Activated CD8-positive, alpha-beta T cell treated with anti-CD3 and anti-CD28 coated beads for 36 hours (primary cell): ENCODE data around the gene PLA2G2D. TPM values are rescaled to one million over a fixed set of nuclear protein-coding genes. Genes with fewer than 3 reads are reported as not detected.

Source experiments
- ATAC-seq: fragments of 200-7000 bp; cut with Tn5 transposase; one replicate; pipeline ENCODE4 v1.10.0; 2021; ENCODE audit warnings: mild to moderate bottlenecking, moderate library complexity
- CTCF ChIA-PET: fragments of 350-600 bp; sonication (Branson Sonifier 250); formaldehyde crosslinking; loops from one replicate; lab custom pipeline; 2021; ENCODE audit warnings: antibody characterized with exemption; lab: Charles Lee
- POLR2A ChIA-PET: fragments of 350-600 bp; sonication (Branson Sonifier 250); formaldehyde crosslinking; loops from one replicate; lab custom pipeline; 2021; ENCODE audit warnings: antibody characterized with exemption; lab: Charles Lee
- DNase-seq: peaks from one replicate; pipeline ENCODE4 v3.0.0-alpha.2; 2020
- H3K27ac Mint-ChIP-seq: one replicate; pipeline ENCODE4 v1.8.0; 2021; ENCODE audit warnings: mild to moderate bottlenecking, mixed read lengths
- H3K27me3 Mint-ChIP-seq: one replicate; pipeline ENCODE4 v1.8.0; 2021; ENCODE audit warnings: mixed read lengths
- H3K36me3 Mint-ChIP-seq: one replicate; pipeline ENCODE4 v1.8.0; 2021; ENCODE audit warnings: low read depth, mixed read lengths
- H3K4me1 Mint-ChIP-seq: one replicate; pipeline ENCODE4 v1.8.0; 2021; ENCODE audit warnings: low read depth, mixed read lengths
- H3K4me3 Mint-ChIP-seq: one replicate; pipeline ENCODE4 v1.8.0; 2021; ENCODE audit warnings: mild to moderate bottlenecking, moderate library complexity, mixed read lengths
- H3K9me3 Mint-ChIP-seq: one replicate; pipeline ENCODE4 v1.8.0; 2021; ENCODE audit warnings: mixed read lengths
- CTCF ChIP-seq: fragments of 200-600 bp; IDR thresholded peaks from one replicate; pipeline ENCODE4 v1.8.0; 2022; ENCODE audit warnings: antibody characterized with exemption, mild to moderate bottlenecking
- intact Hi-C: fragments of 100-400 bp; cut with micrococcal nuclease; formaldehyde crosslinking; loops from one replicate; pipeline ENCODE4 v1.10.0; 2022
- total RNA-seq, 2 experiments: library from RNA; stranded (reverse); gene quantifications; one replicate each; pipeline ENCODE4 v1.2.3, GENCODE V29; 2021

The PLA2G2D gene
- total RNA-seq, 2 experiments from 2014 or later: not detected

GRCh38 chr1:20114021-20114648 lies 5.2 kb downstream of the PLA2G2D start:
- ATAC-seq: no peak
- peaks cover 25% of the 10 kb centered on the region for H3K27me3 Mint-ChIP-seq
- H3K27ac Mint-ChIP-seq: no peak overlapping the region
- intact Hi-C loops: no loop called here
- ChIA-PET CTCF (no interaction called here), POLR2A (interaction anchor here (1.1 kb wide), 1 partner anchor 12 kb away, joined by 4 read pairs; no protein-coding TSS in a partner anchor)
- no peak overlapping the region for H3K4me3 Mint-ChIP-seq
- no peak for TF ChIP-seq CTCF
- H3K36me3 Mint-ChIP-seq: no peaks in the 10 kb centered on the region
- no peaks in the 10 kb centered on the region for H3K9me3 Mint-ChIP-seq
- no peaks in the 10 kb centered on the region for H3K4me1 Mint-ChIP-seq
- DNase-seq: no peak

GRCh38 chr1:20112279-20113000 lies 6.9 kb downstream of the PLA2G2D start:
- ATAC-seq: no peak
- Mint-ChIP-seq H3K4me3 (no peak overlapping the region), H3K27me3 (peaks cover 24% of the 10 kb centered on the region), H3K27ac (no peak overlapping the region), H3K36me3 (no peaks in the 10 kb centered on the region), H3K9me3 (no peaks in the 10 kb centered on the region), H3K4me1 (no peaks in the 10 kb centered on the region)
- no peak for DNase-seq
- ChIA-PET CTCF (no interaction called here), POLR2A (no interaction called here)
- no peak for TF ChIP-seq CTCF
- intact Hi-C loops: no loop called here

- H3K27ac Mint-ChIP-seq: no peak overlapping the region
- intact Hi-C loops: no loop called here
- DNase-seq (no peak), ATAC-seq (no peak)
- TF ChIP-seq CTCF: no peak
- H3K4me3 Mint-ChIP-seq: no peak overlapping the region
- H3K36me3 Mint-ChIP-seq: no peaks in the 10 kb centered on the region
- no peaks in the 10 kb centered on the region for H3K9me3 Mint-ChIP-seq
- ChIA-PET CTCF (interaction anchor here (0.8 to 1.3 kb wide), 3 partner anchors 9 to 41 kb away, joined by 3 to 5 read pairs (median 3); no protein-coding TSS in a partner anchor), POLR2A (no interaction called here)
- no peaks in the 10 kb centered on the region for H3K4me1 Mint-ChIP-seq
- H3K27me3 Mint-ChIP-seq: peaks cover 22% of the 10 kb centered on the region
Observed at GRCh38 chr1:20111452-20111851, 7.9 kb downstream of the PLA2G2D start.

- CTCF ChIA-PET: interaction anchor here (0.8 to 1.3 kb wide), 4 partner anchors 9 to 42 kb away, joined by 3 to 5 read pairs (median 3); no protein-coding TSS in a partner anchor
Observed at GRCh38 chr1:20110679-20111078, 8.7 kb downstream of the PLA2G2D start.

More at GRCh38 chr1:20110679-20111078, 8.7 kb downstream of the PLA2G2D start:
- DNase-seq (no peak), ATAC-seq (no peak)
- Mint-ChIP-seq H3K27ac (no peak overlapping the region), H3K4me3 (no peak overlapping the region), H3K9me3 (no peaks in the 10 kb centered on the region), H3K36me3 (no peaks in the 10 kb centered on the region), H3K4me1 (no peaks in the 10 kb centered on the region), H3K27me3 (peaks cover 16% of the 10 kb centered on the region)
- POLR2A ChIA-PET: no interaction called here
- no peak for TF ChIP-seq CTCF
- intact Hi-C loops: no loop called here
